Pons (tissue), 1 donor: ENCODE data around the gene COBL.
"Not testable (repeated sequence)": the region's sequence is repeated elsewhere in the genome, so short reads cannot be mapped to it uniquely, and the experiment has no call there.

Experiments
- DNase-seq: peaks from one replicate; pipeline ENCODE4 v3.0.0-alpha.2; 2016; ENCODE audit warnings: low spot score

Gene COBL

DNA sequence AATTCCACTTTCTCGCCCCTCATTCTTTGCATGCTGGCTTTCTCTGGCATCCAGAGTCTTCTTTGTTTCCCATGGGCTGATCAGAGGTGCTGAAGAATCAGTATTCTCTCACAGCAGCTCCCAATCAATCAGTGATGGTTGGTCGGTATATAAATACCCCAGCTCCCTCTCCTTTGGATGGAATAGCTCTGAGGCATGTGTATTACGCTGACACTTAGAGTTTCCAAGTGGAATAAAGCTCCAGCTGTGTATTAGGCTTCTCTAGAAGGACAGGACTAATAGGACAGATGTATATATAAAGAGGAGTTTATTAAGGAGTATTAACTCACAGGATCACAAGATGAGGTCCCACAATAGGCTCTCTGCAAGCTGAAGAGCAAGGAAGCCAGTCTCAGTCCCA, 315.7 kb downstream of the COBL start:
- no peak for DNase-seq

DNA sequence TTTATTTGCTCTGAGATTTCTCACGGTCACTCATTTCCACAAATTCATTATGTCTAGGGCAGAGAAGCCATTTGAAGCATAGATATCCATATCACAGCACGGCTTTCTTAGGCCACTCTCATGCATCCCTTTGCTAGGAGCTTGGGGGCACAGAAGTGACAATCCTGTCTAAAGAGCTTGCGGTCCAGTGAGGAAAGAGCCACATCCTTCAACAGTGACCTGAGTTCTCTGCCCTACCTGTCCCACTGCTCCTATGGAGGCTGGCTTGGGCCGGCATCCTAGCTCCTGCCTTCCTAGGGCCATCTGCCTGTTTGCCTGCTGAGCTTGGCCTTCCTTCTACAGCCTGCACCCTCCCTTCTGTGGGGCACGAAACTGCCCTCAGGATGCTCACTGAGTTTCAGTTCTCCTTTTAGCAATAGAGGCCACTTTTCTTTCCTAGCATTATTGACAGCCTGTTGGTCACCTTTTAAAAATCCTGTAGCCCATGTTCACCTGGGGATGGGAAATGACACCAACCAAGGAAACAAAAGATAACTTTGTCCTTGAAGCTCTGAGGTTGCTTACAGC, 321.8 kb downstream of the COBL start:
- DNase-seq: no peak

DNA sequence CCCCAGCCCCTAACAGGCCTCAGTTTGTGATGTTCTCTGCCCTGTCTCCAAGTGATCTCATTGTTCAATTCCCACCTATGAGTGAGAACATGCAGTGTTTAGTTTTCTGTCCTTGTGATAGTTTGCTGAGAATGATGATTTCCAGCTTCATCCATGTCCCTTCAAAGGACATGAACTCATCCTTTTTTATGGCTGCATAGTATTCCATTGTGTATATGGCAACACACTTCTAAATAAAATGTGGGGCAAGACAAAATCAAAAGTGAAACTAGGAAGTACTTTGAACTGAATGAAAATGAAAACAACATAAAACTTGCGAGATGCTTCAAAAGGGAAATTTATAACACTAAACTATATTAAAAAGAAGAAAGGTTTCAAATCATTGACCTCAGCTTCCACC, 326.4 kb downstream of the COBL start:
- DNase-seq: not testable (repeated sequence)

GRCh38 chr7:50988988-50989387, 327.6 kb downstream of the COBL start:
- DNase-seq: no peak

DNA sequence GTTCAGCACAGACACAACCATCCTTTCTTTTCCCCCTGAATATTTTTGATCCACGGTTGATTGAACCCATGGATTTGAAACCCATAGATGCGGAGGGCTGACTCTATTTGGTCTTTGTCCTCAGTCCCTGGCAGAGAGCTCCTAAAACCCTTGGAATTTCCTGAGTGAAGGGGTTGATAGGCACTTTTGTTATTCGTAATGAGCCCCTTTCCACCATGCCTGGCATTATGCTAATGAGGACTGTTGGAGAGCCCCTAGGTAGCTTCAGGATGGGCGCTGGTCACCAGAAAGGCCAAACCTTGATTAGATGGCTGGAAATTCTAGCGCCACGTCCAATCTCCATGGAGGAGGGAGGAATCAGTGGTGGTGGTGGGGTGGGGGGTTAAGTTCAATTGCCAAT, 328.1 kb downstream of the COBL start:
- DNase-seq: no peak

- DNase-seq: no peak
Measured at GRCh38 chr7:50985096-50985495, 331.5 kb downstream of the COBL start.

- no peak for DNase-seq
Measured at GRCh38 chr7:50983850-50984249, 332.8 kb downstream of the COBL start.

- no peak for DNase-seq
Measured at GRCh38 chr7:50982626-50983025, 334.0 kb downstream of the COBL start.

DNA sequence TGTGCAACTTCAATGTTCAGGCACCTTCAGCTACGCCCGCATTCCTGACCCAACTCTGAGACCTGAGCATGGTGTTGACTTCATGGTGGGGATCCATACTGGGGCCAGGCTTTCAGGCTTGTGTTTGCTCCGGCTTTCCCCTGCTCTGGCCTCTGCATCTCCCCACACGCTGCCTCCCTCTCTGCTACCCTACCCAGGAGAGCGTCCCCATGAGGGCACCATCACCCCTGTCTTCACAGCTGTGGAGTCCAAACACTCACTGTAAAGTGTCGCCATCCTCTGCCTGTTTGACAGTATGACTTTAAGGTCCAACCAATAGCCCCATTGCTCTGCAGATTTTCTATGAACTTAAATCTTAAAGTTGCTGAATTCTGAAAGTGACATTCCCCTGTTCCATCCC, 334.9 kb downstream of the COBL start:
- DNase-seq: no peak

GRCh38 chr7:50980411-50980810, 336.2 kb downstream of the COBL start:
- no peak for DNase-seq

DNA sequence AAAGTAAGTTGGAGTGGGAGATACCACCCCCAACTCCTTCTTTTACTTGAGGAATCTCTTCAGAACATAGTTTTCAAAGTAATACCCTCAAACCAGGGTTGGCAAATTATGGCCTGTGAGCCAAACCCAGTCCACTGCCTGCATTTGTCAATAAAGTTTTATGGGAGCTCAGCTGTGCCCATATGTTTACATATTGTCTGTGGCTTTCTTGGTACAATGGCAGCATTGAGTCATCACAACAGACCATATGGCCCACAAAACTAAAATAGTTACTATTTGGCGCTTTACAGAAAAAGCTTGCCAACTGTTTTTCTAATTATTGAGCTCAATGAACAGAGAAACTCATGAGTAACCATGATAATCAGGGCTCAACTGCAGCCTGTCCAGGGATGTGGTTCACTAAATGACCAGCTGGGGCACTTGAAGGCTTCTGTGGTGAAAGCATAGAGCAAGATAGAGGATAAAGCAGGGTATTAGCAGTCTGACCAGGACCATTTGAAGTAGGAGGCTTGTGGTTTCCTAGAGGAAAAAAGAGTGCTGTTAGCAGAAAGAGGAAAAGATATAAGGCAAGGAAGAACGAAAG, 337.9 kb downstream of the COBL start:
- no peak for DNase-seq

DNA sequence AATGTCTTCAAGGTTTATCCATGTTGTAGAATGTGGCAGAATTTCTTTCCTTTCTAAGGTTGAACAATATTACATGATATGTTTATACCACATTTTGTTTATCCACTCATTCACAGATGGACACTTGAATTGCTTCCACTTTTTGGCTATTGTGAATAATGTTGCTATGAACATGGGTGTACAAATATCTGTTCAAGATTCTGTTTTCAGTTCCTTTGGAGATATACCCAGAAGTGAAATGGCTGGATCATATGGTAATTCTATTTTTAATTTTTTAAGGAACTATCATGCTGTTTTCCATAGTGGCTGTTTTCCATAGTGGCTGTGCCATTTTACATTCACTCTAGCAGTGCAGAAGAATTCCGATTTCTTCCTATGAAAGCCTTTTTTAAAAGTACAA, 339.2 kb downstream of the COBL start:
- no peak for DNase-seq

GRCh38 chr7:50976064-50976463, 340.5 kb downstream of the COBL start:
- DNase-seq: no peak

GRCh38 chr7:50974240-50974639, 342.4 kb downstream of the COBL start:
- DNase-seq: no peak

DNA sequence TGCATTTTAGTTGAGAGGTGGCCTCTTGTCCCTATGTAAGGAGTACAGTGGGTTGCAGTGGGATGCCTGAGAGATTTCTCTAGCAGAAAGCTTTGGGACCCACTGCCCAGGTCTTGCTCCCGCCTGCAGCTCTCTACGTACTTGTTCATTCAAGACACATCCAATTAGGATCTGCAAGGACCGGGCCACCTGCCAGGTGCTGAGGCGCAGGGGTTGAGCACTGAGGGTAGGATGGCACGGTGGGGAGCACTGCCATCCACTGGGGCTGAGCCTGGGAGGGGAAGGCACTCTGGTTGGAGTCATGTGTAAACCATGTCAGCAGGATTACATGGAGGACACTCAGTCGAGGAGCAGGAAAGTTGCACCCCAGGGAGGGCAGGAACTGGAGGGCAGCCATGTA, 342.8 kb downstream of the COBL start:
- no peak for DNase-seq

GRCh38 chr7:50970092-50970491, 346.5 kb downstream of the COBL start:
- DNase-seq: no peak
